HL-60/S4 treated with phorbol 12-myristate 13-acetate at 8.2 ng/mL for 4 days and 3 days (cell line): ENCODE results near the gene CEP20.
"Not testable (repeated sequence)": the region's sequence is repeated elsewhere in the genome, so short reads cannot be mapped to it uniquely, and the experiment has no call there.

Source experiments
- in situ Hi-C: fragments of 300-500 bp; cut with MboI; formaldehyde crosslinking; loops from 2 replicates; pipeline ENCODE4 v1.15.0; 2022; ENCODE audit warnings: low sequenced_read_pairs

The CEP20 gene

GRCh38 chr16:15861996-15862395 is 26.4 kb downstream of the CEP20 start:
- in situ Hi-C loops = no loop called here

GRCh38 chr16:15858921-15859668 is 29.3 kb downstream of the CEP20 start:
- in situ Hi-C loops = no loop called here

GRCh38 chr16:15857724-15858560 is 30.5 kb downstream of the CEP20 start:
- in situ Hi-C loops = no loop called here

- in situ Hi-C loops = no loop called here
Measured at GRCh38 chr16:15856901-15857698, 31.3 kb downstream of the CEP20 start, which contains the start of gene MYH11. Gene MYH11, minus strand, starts transcription at chr16:15857028. Its CDS starts 18,776 bp downstream, at chr16:15838252.

GRCh38 chr16:15856182-15856581 is 32.2 kb downstream of the CEP20 start:
- in situ Hi-C loops = no loop called here

- in situ Hi-C loops = no loop called here
Measured at GRCh38 chr16:15855704-15856003, 32.7 kb downstream of the CEP20 start.

GRCh38 chr16:15854906-15855703 is 33.3 kb downstream of the CEP20 start:
- in situ Hi-C loops = no loop called here

- in situ Hi-C loops = no loop called here
Measured at GRCh38 chr16:15854061-15854460, 34.3 kb downstream of the CEP20 start.

- in situ Hi-C loops = no loop called here
Measured at GRCh38 chr16:15853021-15853420, 35.4 kb downstream of the CEP20 start.

DNA sequence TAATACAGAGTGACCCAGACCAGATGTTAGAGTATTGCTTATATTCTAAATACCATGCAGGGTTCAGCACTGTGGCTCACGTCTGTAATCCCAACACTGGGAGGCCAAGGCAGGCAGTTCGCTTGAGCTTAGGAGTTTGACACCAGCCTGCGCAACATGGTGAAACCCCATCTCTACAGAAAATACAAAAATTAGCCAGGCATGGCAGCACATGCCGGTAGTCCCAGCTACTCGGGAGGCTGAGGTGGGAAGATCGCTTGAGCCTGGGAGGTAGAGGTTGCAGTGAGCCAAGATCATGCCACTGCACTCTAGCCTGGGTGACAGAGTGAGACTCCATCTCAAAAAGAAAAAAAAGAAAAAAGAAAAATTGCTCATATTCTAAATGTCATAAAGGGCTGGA is 37.8 kb downstream of the CEP20 start:
- in situ Hi-C loops = not testable (repeated sequence)

DNA sequence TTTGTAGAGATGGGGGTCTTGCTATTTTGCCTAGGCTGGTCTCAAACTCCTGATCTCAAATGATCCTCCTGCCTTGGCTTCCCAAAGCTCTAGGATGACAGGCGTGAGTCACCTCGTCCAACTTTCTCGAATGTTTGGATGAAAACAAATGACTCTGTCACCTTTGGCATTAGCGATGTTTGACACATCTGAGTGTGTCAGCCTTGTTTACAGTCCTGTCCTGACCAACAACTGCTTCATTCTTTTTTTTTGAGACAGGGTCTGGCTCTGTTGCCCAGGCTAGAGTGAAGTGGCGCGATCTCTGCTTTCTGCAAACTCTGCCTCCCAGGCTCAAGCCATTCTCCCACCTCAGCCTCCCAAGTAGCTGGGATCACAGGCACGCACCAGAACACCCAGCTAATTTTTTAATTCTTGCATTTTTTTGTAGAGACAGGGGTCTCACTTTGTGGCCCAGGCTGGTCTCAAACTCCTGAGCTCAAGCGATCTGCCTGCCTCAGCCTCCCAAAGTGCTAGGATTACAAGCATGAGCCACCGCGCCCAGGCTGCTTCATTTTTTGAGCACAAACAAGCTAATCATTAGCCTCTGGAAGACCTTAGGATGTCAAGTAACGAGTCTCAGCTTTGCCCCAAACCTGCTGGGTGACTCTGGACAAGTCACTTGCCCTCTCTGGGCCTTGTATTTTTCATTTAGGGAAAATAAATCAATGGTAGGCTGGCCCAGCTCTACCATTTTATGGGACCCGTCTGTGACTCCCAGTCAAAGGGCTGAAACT is 39.0 kb downstream of the CEP20 start:
- in situ Hi-C loops = no loop called here

DNA sequence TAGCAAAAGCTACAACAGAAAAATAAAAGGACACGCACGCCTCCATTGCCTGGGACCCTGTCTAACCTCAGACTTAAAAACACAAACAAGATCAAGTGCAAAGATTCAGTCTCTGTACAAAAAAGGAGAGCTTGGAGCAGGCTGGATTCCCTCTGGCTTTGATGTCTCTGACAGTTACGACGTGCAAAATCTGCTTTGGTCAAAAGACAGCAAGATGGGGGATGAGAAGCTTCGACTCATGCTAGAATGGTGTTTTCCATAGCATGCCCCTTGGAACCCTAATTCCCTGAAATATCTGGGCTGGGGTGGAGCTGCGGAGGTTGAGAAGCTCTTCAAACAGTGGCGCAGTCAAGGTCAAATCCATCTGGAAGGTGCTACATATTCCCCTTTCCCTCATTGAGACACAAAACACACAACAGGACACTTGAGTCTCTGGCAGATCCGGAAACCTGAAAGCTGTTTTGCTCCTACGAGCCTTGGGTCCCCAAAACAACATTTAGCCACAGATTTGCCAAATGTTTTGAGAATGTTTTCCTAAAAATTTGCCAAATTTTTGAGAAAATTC is 40.7 kb downstream of the CEP20 start:
- in situ Hi-C loops = no loop called here

DNA sequence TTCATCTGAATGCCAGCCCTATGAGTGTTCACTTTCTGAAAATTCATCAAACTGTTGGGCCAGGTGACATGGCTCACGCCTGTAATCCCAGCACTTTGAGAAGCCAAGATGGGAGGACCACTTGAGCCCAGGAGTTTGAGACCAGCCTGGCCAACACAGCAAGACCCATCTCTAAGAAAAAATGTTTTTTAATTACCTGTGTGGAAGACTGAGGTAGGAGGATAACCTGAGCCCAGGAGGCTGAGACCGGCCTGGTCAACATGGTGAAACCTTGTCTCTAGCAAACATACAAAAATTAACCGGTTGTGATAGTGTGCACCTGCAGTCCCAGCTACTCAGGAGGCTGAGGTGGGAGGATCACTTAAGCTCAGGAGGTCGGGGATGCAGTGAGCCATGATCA is 41.9 kb downstream of the CEP20 start:
- in situ Hi-C loops = no loop called here

GRCh38 chr16:15843635-15844279 is 44.6 kb downstream of the CEP20 start:
- in situ Hi-C loops = no loop called here

- in situ Hi-C loops = not testable (repeated sequence)
Measured at GRCh38 chr16:15839204-15839603, 49.2 kb downstream of the CEP20 start.

- in situ Hi-C loops = no loop called here
Measured at GRCh38 chr16:15837761-15838160, 50.6 kb downstream of the CEP20 start.

DNA sequence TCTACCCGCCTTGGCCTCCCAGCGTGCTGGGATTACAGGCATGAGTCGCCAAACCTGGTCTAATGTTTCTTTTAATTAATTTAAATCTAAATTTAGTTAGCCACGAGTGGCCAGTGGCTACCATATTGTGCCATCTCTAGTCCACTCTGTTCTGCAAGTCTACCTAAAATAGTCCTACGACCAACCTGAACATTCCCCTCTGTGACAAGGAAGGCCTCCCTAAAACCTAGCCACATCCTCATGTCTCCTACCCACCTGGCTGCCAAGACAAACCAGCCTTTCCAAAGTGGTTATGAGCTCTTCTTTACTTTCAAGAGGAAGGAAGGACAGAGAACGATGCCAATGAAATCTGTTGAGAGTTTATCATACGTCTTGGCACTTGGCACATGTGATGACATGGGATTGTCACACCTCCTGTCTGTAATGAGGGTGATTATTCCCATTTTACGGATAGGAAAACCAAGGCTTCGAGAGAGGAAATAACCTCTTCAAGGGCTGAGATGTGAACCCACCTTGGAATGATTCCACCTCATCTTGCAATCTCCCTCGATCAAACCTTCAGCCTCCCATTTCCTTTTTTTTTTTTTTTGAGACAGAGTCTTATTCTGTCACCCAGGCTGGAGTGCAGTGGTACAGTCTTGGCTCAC is 51.3 kb downstream of the CEP20 start:
- in situ Hi-C loops = no loop called here

DNA sequence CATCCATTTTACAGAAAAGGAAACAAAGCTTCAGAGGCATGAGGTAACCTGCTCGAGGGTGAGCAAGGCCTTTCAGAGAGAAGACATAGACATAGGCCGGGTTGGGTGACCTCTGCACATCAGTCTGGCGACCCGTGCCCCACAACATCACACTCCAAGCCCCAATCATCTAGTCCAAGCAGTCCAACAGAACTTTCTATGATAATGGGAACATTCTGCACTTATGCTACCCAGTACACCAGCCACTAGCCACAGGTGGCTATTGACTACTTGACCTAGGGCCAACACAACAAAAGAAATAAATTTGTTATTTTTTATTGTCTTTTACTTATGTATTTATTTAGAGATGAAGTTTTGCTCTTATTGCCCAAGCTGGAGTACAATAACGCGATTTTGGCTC is 52.3 kb downstream of the CEP20 start:
- in situ Hi-C loops = no loop called here
